Cardiac muscle cell (in vitro differentiated cells and primary cell): ENCODE data around the gene DIO1. TPM values are rescaled to one million over a fixed set of nuclear protein-coding genes. Genes with fewer than 3 reads are reported as not detected.

Experiments
- DNase-seq, 2 donors: peaks; one replicate each; pipeline versions ENCODE4 v3.0.0 to v3.0.0-alpha.2; 2010 to 2017; ENCODE audit warnings: low read depth in 1 of 2, low spot score in 1 of 2
- H3K27ac ChIP-seq: fragments of 200-600 bp; sonication (generic); 2 replicates; pipeline ENCODE4 v1.5.1; 2016
- H3K27me3 ChIP-seq: fragments of 200-600 bp; sonication (generic); 2 replicates; pipeline ENCODE4 v1.6.0; 2016; ENCODE audit warnings: control low read depth
- H3K36me3 ChIP-seq: fragments of 200-600 bp; sonication (generic); 2 replicates; pipeline ENCODE4 v1.5.1; 2016; ENCODE audit warnings: control low read depth
- H3K4me1 ChIP-seq: fragments of 200-600 bp; sonication (generic); 2 replicates; pipeline ENCODE4 v1.8.1; 2017; ENCODE audit warnings: low read depth, mild to moderate bottlenecking, mixed run types
- H3K4me3 ChIP-seq: fragments of 200-600 bp; sonication (generic); 2 replicates; pipeline ENCODE4 v1.5.1; 2016; ENCODE audit warnings: mild to moderate bottlenecking
- H3K9me3 ChIP-seq: fragments of 200-600 bp; sonication (generic); 2 replicates; pipeline ENCODE4 v1.5.1; 2017; ENCODE audit warnings: low read depth, mild to moderate bottlenecking, control low read depth
- CTCF ChIP-seq: IDR thresholded peaks from 2 replicates; pipeline ENCODE4 v1.5.1; 2012; ENCODE audit warnings: low read depth, mild to moderate bottlenecking, low read length
- polyA plus RNA-seq: library from polyadenylated mRNA; unstranded; fragments of >200 nt; fragmentation: Nextera tagmentation; extraction: Ambion mirVana; gene quantifications from 2 replicates; pipeline ENCODE4 v1.2.1, GENCODE V29; 2016
- total RNA-seq: library from RNA; depleted of rRNA; stranded (reverse); fragments of >200 nt; gene quantifications from 2 replicates; pipeline ENCODE4 v1.2.3, GENCODE V29; 2016

DIO1 gene
- total and polyA plus RNA-seq, 2 experiments from 2014 or later, result not detected

DNA sequence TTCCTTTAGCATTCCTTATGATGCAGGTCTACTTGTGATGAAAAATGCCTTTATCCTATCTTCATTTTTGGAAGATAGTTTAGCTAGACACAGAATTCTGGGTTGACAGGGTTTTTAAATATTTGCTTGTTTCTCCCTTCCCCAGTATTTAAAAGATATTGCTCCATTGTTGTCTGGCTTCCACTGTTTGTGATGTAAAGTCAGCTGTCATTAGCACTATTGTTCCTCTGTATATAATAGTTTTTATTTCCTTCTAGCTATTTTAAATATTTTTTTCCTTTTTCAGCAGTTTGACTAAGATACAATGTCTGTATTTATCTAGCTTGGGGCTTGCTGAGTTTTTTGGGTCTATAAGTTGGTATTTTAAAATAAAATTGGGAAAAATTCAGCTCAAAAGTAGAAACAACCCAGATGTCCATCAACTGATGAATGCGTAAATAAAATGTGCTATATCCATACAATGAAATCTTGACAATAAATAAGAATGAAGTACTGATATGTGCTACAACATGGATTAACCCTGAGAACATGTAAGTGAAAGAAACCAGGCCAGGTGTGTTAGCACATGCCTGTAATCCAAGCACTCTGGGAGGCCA lies 40.3 kb downstream of the DIO1 start:
- Histone ChIP-seq H3K27me3 (no peaks in the 10 kb centered on the region), H3K4me3 (no peak overlapping the region), H3K27ac (no peak overlapping the region), H3K9me3 (no peaks in the 10 kb centered on the region), H3K36me3 (no peaks in the 10 kb centered on the region), H3K4me1 (no peaks in the 10 kb centered on the region)
- no peak for DNase-seq
- no peak for TF ChIP-seq CTCF

- Histone ChIP-seq H3K9me3 (no peaks in the 10 kb centered on the region), H3K4me3 (no peak overlapping the region), H3K27me3 (no peaks in the 10 kb centered on the region), H3K36me3 (no peaks in the 10 kb centered on the region), H3K4me1 (no peaks in the 10 kb centered on the region), H3K27ac (no peak overlapping the region)
- DNase-seq, result no peak
- no peak for TF ChIP-seq CTCF
Observed at GRCh38 chr1:53936430-53936829, 42.4 kb downstream of the DIO1 start.

DNA sequence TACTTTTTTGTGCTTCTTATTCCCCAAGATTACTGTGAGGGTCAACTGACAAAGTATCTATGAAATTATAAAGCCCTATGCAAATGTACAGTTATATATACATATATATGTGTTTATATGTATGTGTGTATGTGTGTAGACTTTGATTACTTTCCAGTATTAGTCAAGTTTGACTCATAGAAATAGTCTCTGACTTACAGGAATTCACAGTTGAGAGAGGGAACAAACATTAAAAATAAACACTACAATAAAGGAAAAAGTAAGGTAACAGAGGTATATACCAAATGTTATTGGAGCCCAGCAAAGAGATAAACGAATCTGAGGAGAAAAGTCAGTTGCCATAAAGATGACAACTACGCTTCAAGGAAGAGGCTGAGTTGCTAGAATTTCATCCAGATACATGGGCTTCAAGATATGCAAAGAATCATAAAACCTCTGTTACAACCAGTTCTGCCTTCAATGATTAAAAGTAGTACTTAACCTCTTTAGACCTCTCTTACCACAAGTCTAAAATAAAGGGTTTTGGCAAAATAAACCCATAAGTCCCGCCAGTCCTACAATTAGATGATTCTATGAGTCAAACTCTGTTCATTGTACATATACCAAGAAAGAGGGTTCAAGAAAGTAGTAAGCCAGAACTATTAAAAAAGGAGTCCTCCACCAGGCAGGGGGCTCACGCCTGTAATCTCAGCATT lies 44.3 kb downstream of the DIO1 start:
- Histone ChIP-seq H3K36me3 (no peaks in the 10 kb centered on the region), H3K4me3 (no peak overlapping the region), H3K9me3 (no peaks in the 10 kb centered on the region), H3K27ac (no peak overlapping the region), H3K4me1 (no peaks in the 10 kb centered on the region), H3K27me3 (no peaks in the 10 kb centered on the region)
- DNase-seq, result no peak
- TF ChIP-seq CTCF, result no peak

- H3K9me3 ChIP-seq, result no peaks in the 10 kb centered on the region
- TF ChIP-seq CTCF, result no peak
- H3K4me3 ChIP-seq, result no peak overlapping the region
- DNase-seq, result no peak
- no peak overlapping the region for H3K27ac ChIP-seq
- H3K4me1 ChIP-seq, result peaks cover 3% of the 10 kb centered on the region
- H3K36me3 ChIP-seq, result no peaks in the 10 kb centered on the region
- H3K27me3 ChIP-seq, result no peaks in the 10 kb centered on the region
Observed at GRCh38 chr1:53942127-53942957, 48.4 kb downstream of the DIO1 start.

- H3K4me1 ChIP-seq, result peaks cover 3% of the 10 kb centered on the region
- H3K27me3 ChIP-seq, result no peaks in the 10 kb centered on the region
- no peak for TF ChIP-seq CTCF
- DNase-seq, result no peak
- H3K9me3 ChIP-seq, result no peaks in the 10 kb centered on the region
- no peak overlapping the region for H3K27ac ChIP-seq
- H3K36me3 ChIP-seq, result no peaks in the 10 kb centered on the region
- H3K4me3 ChIP-seq, result no peak overlapping the region
Observed at GRCh38 chr1:53943090-53943489, 49.1 kb downstream of the DIO1 start.
